Neural progenitor cell (in vitro differentiated cells): ENCODE results near the gene GHRHR.

ENCODE experiments used
- CTCF ChIP-seq: fragments of 200-600 bp; sonication (generic); IDR thresholded peaks from 2 replicates; pipeline ENCODE4 v1.5.1; 2017; ENCODE audit warnings: antibody characterized with exemption, mild to moderate bottlenecking
- EZH2 ChIP-seq: fragments of 200-600 bp; sonication (generic); IDR thresholded peaks from 2 replicates; pipeline ENCODE4 v1.6.1; 2017; ENCODE audit warnings: antibody characterized with exemption, mild to moderate bottlenecking, moderate library complexity
- EZH2phosphoT487 ChIP-seq: fragments of 200-600 bp; sonication (generic); IDR thresholded peaks from 2 replicates; pipeline ENCODE4 v1.6.1; 2017; ENCODE audit warnings: antibody characterized with exemption

GRCh38 chr7:30997316-30997715 is 33.6 kb downstream of the GHRHR start:
- no peak for TF ChIP-seq EZH2phosphoT487
- no peak for TF ChIP-seq EZH2
- TF ChIP-seq CTCF: no peak
